Ramos (cell line): ENCODE data around the gene CD274.
"Not testable (repeated sequence)": the region's sequence is repeated elsewhere in the genome, so short reads cannot be mapped to it uniquely, and the experiment has no call there.

Experiments used
- in situ Hi-C: fragments of 300-500 bp; cut with MboI; formaldehyde crosslinking; loops from one replicate; pipeline ENCODE4 v1.14.3; 2022; ENCODE audit warnings: low sequenced_read_pairs; ENCODE audit not compliant: unreplicated experiment

The CD274 gene

DNA sequence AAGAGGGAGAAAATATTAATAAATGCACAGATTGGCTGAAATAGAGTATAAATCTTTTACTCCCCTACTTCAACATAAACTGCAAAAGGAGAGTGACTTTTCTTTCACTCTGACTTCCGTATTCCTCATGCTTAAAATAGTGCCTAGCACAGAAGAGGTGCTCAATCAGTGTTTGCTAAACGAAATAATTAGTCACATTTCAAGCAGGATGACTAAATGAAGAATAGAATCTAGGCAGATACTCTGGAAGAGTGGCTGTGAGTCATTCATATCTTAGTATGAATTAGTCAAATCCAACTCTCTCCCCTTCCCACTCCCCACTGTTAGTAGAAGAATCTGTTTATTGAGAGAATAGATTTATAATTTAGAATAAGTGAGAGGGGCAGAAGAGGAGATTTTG, 4.8 kb downstream of the CD274 start:
- in situ Hi-C loops: no loop called here

DNA sequence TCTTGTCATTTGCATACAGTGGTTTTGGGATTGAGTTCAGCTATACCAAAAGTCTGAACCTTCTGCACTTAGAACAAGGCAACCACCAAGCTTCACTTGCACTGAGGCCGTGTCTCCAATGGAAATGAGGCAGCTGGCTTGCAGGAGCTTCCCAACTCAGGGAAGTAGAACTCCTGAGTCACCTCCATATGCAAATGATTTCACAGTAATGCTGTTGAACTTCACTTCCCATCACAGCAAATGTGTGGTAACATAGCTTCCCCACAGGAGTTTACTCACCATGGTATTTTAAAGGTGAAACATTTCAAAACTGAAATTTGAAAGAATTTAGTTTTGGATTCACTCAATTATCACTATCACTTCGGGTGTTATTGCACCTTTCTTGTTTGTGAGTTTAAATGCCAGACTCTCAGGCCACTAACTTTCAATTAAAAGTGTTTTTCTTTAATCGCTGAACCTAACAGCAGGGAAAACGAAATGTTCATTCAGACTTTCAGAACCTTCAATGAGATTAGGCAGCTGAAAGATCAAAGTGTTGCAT, 9.0 kb downstream of the CD274 start:
- in situ Hi-C loops: no loop called here

DNA sequence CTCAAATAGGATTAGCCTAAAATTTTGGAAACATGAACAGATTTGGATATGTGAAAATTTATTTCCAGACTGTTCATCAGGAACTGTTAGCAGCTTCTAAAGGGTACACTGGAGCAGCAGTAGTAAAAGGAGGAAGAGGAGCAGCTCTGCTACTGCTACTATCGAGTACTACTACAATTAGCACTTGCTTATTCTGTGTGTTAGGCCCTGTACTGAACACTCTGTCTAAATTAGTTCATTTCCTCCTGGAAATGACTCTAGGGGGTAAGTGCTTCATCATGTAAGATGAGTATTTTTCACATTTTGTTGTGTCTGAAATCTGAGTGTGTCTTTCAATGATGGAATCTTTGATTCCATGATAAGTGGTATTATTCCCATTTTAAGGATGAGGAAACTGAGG, 9.8 kb downstream of the CD274 start:
- in situ Hi-C loops: no loop called here

DNA sequence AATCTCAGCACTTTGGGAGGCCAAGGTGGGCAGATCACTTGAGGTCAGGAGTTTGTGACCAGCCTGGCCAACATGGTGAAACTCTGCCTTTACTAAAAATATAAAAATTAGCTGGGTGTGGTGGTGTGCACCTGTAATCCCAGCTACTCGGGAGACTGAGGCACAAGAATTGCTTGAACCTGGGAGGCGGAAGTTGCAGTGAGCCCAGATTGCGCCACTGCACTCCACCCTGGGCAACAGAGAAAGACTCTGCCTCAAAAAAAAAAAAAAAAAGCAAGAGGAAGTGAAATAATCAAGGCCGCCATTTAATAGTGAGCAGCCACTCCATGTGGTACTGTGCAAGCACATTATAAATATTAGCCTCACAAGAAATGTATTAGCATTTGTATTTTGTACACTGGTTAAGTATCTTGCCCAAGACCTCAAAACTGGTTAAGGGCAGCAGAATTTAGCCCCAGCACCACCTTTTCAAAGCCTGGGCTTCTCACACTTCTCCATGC, 14.5 kb downstream of the CD274 start:
- in situ Hi-C loops: not testable (repeated sequence)

DNA sequence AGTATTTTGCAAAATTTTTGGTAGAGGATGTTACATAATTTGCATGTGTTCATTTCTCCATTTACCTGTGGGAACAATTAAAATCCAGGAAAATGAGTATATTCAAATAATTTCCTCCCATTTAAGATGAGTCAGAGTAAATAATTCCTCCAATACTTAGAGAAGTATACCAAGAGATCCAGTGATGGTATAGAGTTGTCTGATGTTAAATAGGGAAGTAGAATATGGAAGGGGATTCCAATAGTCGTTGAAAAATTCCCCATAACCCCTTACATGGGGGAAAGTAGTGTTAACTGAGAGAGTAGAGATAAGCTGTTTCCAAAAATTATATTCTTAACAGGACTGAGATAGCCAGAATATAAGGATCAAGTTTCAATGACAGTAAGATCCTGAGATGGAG, 15.7 kb downstream of the CD274 start:
- in situ Hi-C loops: no loop called here

DNA sequence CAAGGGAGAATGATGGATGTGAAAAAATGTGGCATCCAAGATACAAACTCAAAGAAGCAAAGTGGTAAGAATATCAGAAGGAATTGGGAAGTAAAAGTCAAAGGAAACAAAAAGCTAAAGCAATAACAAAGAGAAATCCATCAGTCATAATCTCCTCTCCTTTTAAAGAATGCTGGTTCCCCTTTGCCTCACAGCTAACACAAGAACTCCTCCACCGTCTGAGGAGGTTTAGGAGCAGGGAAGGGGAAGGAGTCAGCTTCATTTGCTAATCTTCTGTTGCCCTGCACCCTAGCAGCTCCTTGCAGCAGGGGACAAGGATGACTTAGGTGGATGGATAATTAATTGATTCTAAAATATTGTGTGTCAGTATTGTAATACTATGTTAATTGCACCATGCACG, 16.4 kb downstream of the CD274 start:
- in situ Hi-C loops: no loop called here

DNA sequence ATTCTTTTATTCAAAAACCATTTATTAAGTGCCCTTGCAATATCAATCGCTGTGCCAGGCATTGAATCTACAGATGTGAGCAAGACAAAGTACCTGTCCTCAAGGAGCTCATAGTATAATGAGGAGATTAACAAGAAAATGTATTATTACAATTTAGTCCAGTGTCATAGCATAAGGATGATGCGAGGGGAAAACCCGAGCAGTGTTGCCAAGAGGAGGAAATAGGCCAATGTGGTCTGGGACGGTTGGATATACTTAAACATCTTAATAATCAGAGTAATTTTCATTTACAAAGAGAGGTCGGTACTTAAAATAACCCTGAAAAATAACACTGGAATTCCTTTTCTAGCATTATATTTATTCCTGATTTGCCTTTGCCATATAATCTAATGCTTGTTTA, 18.5 kb downstream of the CD274 start:
- in situ Hi-C loops: no loop called here

DNA sequence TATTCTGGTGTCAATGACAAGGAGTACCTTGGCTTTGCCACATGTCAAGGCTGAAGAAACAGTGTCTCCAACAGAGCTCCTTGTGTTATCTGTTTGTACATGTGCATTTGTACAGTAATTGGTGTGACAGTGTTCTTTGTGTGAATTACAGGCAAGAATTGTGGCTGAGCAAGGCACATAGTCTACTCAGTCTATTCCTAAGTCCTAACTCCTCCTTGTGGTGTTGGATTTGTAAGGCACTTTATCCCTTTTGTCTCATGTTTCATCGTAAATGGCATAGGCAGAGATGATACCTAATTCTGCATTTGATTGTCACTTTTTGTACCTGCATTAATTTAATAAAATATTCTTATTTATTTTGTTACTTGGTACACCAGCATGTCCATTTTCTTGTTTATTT, 19.8 kb downstream of the CD274 start:
- in situ Hi-C loops: no loop called here

DNA sequence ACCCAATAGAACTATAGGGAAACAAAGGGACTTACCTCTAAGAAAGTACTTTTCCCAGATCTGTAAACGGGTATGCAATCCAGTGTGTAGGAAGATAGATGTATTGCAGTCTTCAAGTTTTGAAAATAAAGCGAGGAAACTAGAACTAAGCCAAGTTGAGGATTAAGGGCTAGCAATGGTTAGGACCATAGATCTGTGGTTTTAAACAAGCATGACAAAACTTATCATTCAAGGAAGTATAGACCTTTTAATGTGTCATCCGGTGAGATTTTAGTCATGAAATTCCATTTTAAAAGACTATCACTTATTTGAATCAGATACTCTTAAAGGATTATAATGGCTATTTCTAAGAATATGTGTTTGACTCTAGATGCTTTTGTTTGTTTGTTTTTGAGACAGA, 20.5 kb downstream of the CD274 start:
- in situ Hi-C loops: no loop called here

DNA sequence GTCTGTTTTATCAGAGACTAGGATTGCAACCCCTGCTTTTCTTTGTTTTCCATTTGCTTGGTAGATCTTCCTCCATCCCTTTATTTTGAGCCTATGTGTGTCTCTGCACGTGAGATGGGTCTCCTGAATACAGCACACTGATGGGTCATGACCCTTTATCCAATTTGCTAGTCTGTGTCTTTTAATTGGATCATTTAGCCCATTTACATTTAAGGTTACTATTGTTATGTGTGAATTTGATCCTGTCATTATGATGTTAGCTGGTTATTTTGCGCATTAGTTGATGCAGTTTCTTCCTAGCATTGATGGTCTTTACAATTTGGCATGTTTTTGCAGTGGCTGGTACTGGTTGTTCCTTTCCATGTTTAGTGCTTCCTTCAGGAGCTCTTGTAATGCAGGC, 25.3 kb downstream of the CD274 start:
- in situ Hi-C loops: not testable (repeated sequence)

DNA sequence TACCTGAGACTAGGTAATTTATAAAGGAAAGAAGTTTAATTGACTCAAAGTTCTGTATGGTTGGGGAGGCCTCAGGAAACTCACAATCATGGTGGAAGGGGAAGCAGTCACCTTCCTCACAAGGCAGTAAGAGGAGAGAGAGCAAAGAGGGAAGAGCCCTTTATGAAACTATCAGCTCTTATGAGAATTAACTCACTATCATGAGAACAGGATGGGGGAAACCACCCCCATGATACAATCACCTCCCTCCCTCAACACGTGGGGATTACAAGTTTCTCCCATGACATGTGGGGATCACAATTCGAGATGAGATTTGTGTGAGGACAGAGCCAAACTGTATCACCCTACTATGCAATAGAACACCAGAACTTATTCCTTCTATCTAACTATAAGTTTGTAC, 27.9 kb downstream of the CD274 start:
- in situ Hi-C loops: no loop called here

DNA sequence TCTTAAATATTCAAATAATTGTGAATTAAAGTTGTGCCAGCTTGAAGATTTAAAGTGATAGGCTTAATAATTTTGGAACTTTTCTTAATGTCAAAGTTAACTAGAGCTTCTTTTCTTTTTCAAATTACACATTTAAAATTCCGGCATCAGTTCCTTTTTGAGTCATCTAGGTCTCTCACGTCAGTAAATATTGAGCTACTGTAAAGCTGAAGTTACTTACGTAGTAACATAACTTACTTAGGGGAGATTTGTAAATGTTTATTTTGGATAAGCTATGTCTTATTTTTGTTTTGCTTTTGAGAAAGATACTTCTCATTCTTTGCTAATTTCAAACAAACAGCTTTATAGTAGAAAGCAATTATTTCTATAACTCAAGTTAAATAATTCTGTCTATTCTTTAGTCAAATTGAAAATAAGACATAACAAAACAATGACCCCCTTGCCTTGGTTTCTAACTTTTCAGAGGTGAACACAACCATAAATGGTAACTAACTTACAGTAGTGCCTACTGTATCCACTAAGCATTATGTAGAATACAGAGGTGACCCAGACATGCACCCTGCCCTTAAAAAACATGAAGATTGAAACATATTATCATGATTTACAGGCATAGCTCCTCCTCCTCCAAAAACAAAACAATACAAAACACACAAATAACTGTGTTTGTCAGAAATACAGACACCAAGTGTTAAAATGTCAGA, 29.8 kb downstream of the CD274 start:
- in situ Hi-C loops: no loop called here

DNA sequence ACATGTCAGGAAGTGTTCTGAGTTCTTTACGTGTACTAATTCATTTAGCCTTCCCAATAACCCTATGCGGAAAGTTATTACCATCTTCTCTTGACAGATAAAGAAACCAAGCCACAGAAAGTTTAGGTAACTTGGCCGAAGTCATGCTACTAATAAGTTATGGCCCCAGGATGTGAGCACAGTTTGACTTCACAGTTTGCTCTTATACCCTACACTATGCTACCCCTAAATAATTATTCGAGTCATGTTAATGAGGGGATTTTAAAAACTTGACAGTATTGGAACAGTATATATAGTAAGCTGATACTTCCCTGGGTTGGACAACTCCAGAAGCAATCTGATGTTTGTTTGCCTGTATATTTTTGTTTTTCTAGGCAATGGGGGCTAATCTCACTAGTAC, 30.6 kb downstream of the CD274 start:
- in situ Hi-C loops: no loop called here

DNA sequence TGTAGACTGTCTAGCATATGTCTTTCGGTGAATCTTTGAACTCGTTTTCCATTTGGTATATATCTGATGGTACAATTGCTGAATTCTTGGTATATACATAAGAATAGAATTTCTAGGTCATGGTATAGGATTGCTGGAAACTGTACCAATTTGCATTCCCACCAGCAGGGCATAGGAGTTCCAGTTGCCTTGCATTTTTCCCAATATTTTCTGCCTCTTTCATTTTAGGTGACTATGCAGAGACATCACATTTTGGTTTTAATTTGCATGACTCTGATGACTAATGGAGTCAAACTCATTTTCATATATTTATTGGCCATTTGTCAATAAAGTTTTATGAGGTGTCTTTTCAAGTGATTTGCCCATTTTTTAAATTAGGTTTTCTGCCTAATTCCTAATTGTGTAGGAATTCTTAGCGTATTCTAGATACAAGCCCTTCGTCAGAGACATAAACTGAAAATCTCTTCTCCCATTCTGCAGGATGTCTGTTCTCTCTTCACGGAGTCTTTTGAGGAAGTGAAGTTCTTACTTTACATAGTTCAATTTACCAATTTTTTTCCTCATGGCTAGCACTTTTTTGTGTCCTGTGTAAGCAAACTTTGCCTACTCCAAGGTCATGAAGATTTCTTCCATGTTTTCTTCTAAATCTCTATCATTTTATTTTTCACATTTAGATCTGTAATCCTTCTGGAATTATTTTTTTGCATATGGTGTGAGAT, 31.1 kb downstream of the CD274 start:
- in situ Hi-C loops: no loop called here

DNA sequence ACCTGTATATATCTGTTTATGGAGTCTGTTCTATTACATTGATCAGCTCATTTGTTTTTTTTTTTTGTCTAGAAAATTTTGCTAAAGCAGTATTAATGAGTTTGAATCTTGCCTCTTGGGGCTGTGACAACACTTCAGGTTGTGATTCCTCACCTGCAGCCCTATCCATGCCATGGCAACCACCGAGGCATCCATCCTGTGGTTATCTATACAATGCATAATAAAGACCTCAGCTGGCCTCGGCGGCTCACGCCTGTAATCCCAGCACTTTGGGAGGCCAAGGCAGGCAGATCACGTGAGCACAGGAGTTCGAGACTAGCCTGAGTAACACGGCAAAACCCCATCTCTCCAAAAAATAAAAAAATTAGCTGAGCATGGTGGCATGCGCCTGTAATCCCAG, 31.9 kb downstream of the CD274 start:
- in situ Hi-C loops: no loop called here

DNA sequence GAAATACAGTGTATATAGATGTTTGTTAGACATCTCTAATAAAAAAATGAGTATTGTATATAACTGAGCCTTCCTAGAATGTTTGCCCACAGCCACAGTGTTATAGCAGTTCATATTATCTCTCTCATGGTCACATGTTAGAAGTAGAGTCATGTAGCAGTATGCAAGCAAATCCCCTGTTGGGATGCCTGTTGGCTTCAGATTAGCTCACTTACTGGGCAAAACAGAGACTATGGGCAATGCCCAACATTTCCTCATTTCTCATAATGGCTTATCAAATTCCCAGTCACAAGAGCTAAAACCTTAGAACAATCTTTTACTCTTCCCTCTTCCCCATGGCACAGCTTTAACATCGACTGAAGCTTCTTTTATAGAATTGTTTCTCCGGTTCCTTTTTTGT, 33.0 kb downstream of the CD274 start:
- in situ Hi-C loops: no loop called here

DNA sequence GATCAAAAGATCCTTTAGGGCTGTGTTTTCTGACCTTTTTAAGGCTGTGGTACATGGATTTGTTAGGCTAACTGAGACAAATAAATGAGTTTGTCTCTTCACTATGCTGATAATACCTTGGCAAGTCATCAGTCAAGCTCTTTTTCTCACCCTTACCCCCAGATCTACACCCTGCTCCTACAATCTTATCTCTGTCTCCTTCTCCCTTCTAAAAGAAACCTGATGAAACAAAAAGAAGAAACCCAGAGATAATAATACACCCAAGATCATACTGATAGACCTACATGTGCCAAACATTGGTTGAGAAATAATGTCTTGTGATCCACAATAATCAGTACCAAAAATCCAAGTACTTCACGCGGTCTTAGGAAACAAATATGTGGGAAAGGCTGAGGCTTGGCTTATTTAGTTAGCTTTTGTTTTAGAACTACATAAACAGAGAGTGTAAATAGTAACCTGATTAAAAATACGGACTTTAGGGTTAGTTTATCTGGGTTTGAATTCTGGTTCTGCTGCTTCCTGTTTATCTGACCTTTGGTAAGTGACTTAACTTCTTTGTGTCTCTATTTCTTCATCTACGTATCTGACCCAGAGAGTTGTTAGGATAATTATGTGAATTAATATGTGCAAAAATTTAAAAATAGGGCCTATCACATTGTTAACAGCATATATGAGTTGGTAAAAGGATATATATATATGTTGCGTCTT, 35.2 kb downstream of the CD274 start:
- in situ Hi-C loops: no loop called here

DNA sequence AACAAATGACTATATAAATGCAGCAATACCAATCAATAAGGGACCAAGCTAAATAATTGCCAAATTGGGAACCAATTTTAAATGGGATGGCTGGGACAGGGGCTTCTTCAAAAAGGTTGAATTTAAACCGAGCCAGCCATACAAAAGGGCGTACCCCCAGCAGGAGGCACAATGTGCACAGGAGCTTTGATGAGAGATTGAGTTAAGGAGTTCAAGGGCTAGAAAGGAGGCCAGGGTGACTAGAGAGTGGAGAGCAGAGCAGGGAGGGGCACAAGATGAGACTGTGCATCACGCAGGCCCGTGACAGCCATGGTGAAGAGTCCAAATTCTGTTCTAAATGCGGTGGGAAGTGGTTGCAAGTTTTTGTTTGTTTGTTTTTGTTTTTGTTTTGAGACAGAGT, 36.6 kb downstream of the CD274 start:
- in situ Hi-C loops: no loop called here

DNA sequence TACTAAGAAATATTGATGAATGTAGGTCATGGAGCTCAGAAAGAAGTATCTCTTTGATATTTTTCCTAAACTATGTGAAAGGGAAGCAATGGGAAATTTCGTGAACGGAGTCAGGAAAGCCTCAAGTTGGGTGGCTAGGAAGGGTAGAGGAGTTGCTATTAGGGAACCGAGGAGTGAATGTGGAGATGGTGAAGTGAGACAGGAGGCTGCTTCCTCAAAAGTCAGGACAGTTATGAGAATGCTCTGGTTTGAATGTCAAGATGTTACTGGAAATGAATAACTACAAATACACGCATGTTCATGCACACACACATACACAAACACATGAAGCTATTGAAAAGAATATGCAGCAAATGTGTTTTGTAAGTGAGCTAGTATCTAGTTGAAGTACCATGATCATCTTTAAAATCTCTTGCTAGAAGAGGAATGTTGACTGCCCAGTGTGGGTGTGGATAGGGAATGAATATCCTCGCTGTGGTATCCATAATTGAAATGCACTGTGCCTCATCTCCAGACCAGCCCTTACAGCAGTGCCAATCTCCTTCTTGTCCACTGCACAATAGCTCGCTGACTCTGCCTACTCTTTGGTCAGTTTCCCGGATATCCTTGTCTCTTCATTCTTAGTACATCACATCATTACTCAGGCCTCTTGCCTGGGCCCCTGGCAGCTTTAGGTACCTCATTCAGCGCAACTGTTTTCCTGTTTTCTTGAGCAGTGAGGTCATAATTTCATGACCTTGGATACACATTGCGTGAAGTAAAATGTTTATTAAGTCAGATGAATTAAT, 38.1 kb downstream of the CD274 start:
- in situ Hi-C loops: no loop called here
